Loucy (cell line): ENCODE data around the gene SEMA6B.
A peak's percentile ranks its signal among the peaks of the same experiment; 100 is the strongest.

ENCODE experiments used
- H2AFZ ChIP-seq: fragments of 200-600 bp; sonication (generic); 2 replicates; pipeline ENCODE4 v1.6.0; 2016; ENCODE audit warnings: antibody characterized with exemption, mild to moderate bottlenecking, low read length, moderate library complexity
- H3F3A ChIP-seq: fragments of 200-600 bp; 2 replicates; pipeline ENCODE4 v1.6.0; 2016; ENCODE audit warnings: antibody characterized with exemption, low read depth, mild to moderate bottlenecking
- H3K27me3 ChIP-seq: fragments of 200-600 bp; sonication (generic); 2 replicates; pipeline ENCODE4 v1.6.1; 2014; ENCODE audit warnings: low read length, mild to moderate bottlenecking; ENCODE audit not compliant: insufficient read depth, poor library complexity, severe bottlenecking
- H3K36me3 ChIP-seq: fragments of 200-600 bp; sonication (generic); 2 replicates; pipeline ENCODE4 v1.6.1; 2016; ENCODE audit warnings: low read length; ENCODE audit not compliant: insufficient read depth
- H3K4me1 ChIP-seq: fragments of 200-600 bp; sonication (generic); 2 replicates; pipeline ENCODE4 v1.5.1; 2014; ENCODE audit warnings: low read length, mild to moderate bottlenecking; ENCODE audit not compliant: insufficient read depth, poor library complexity, severe bottlenecking
- H3K4me2 ChIP-seq: fragments of 200-600 bp; sonication (generic); 2 replicates; pipeline ENCODE4 v1.6.0; 2014; ENCODE audit warnings: antibody characterized with exemption, low read length, low read depth, mild to moderate bottlenecking; ENCODE audit not compliant: poor library complexity, severe bottlenecking
- H3K4me3 ChIP-seq: fragments of 200-600 bp; sonication (generic); 2 replicates; pipeline ENCODE4 v1.5.1; 2014; ENCODE audit warnings: low read length, mild to moderate bottlenecking, mixed read lengths; ENCODE audit not compliant: poor library complexity, severe bottlenecking
- H3K79me2 ChIP-seq: fragments of 200-600 bp; sonication (generic); 2 replicates; pipeline ENCODE4 v1.6.1; 2014; ENCODE audit warnings: low read length; ENCODE audit not compliant: insufficient read depth
- H3K9ac ChIP-seq: fragments of 200-600 bp; sonication (generic); 2 replicates; pipeline ENCODE4 v1.6.0; 2014; ENCODE audit warnings: mild to moderate bottlenecking, low read depth, low read length, moderate library complexity; ENCODE audit not compliant: poor library complexity, severe bottlenecking
- H3K9me2 ChIP-seq: fragments of 200-600 bp; sonication (generic); replicated peaks from 2 replicates; pipeline ENCODE4 v1.6.1; 2016; ENCODE audit warnings: low read depth, low read length, mixed read lengths
- H3K9me3 ChIP-seq: fragments of 200-600 bp; sonication (generic); 2 replicates; pipeline ENCODE4 v1.6.1; 2014; ENCODE audit warnings: mild to moderate bottlenecking, antibody characterized with exemption, low read length, low read depth; ENCODE audit not compliant: insufficient read depth
- H4K20me1 ChIP-seq: fragments of 200-600 bp; sonication (generic); 2 replicates; pipeline ENCODE4 v1.6.0; 2014; ENCODE audit warnings: antibody characterized with exemption, low read length, mild to moderate bottlenecking; ENCODE audit not compliant: insufficient read depth, poor library complexity, severe bottlenecking
- EZH2phosphoT487 ChIP-seq: fragments of 200-600 bp; IDR thresholded peaks from 2 replicates; pipeline ENCODE4 v1.6.1; 2018; ENCODE audit warnings: antibody characterized with exemption, mild to moderate bottlenecking, moderate library complexity, borderline replicate concordance
- TF ChIP-seq, protein P1 (sequence below): fragments of 200-600 bp; sonication (generic); conservative IDR thresholded peaks from 2 replicates; pipeline ENCODE4 v1.5.1; 2014; ENCODE audit warnings: mild to moderate bottlenecking, antibody characterized with exemption, low read length

The SEMA6B gene

DNA sequence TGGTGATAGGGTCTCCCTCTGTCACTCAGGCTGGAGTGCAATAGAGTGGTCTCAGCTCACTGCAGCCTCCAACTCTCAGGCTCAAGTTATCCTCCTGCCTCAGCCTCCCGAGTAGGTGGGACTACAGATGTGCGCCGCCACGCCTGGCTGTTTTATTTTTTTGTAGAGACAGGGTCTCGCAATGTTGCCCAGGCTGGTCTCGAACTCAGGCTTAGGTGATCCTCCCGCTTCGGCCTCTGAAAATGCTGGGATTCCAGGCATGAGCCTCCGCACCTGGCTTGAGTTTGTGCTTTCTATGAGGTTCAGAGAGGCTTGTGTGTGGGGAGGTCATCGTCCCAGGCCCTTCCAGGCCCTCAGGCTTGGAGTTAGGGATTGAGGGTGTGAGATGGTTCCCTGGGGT lies 40.6 kb upstream of the SEMA6B start:
- no peaks in the 10 kb centered on the region for H3K27me3 ChIP-seq
- H3K4me3 ChIP-seq, result no peak overlapping the region
- H4K20me1 ChIP-seq, result no peaks in the 10 kb centered on the region
- H3K9me3 ChIP-seq, result no peaks in the 10 kb centered on the region
- no peak overlapping the region for H3K9ac ChIP-seq
- H3K4me1 ChIP-seq, result no peaks in the 10 kb centered on the region
- H3K36me3 ChIP-seq, result no peaks in the 10 kb centered on the region
- H3F3A ChIP-seq, result no peaks in the 10 kb centered on the region
- no peak overlapping the region for H3K4me2 ChIP-seq
- TF ChIP-seq, protein P1, sequence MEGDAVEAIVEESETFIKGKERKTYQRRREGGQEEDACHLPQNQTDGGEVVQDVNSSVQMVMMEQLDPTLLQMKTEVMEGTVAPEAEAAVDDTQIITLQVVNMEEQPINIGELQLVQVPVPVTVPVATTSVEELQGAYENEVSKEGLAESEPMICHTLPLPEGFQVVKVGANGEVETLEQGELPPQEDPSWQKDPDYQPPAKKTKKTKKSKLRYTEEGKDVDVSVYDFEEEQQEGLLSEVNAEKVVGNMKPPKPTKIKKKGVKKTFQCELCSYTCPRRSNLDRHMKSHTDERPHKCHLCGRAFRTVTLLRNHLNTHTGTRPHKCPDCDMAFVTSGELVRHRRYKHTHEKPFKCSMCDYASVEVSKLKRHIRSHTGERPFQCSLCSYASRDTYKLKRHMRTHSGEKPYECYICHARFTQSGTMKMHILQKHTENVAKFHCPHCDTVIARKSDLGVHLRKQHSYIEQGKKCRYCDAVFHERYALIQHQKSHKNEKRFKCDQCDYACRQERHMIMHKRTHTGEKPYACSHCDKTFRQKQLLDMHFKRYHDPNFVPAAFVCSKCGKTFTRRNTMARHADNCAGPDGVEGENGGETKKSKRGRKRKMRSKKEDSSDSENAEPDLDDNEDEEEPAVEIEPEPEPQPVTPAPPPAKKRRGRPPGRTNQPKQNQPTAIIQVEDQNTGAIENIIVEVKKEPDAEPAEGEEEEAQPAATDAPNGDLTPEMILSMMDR, result no peak
- no peak for TF ChIP-seq EZH2phosphoT487
- H2AFZ ChIP-seq, result no peak overlapping the region
- H3K79me2 ChIP-seq, result no peaks in the 10 kb centered on the region
- H3K9me2 ChIP-seq, result no peaks in the 10 kb centered on the region

DNA sequence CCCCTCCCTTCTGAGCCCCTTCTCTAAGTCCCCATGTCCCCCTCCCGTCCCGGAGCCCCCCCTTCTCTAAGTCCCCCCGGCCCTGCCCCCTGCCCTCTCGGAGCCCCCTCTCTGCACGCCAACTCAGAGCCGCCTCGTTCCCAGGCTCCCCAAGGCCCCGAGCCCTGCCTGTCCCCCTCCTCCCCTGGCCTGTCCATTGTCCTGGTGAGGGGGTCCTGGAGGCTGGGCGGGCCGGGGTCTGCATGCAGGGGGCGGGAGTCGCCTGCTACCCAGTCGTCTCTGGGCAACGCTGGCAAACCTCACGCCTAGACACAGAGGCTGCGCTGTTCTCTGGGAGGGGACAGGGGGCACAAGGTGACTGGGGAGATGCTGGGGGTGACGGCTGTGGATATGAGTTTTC lies 39.2 kb upstream of the SEMA6B start:
- H3K4me2 ChIP-seq, result peak overlapping the region; percentile 74
- 0 out of 2 replicates have a peak overlapping the region, but pooled peaks have one; percentile 68 for H2AFZ ChIP-seq
- H3K9ac ChIP-seq, result peak overlapping the region; percentile 47

DNA sequence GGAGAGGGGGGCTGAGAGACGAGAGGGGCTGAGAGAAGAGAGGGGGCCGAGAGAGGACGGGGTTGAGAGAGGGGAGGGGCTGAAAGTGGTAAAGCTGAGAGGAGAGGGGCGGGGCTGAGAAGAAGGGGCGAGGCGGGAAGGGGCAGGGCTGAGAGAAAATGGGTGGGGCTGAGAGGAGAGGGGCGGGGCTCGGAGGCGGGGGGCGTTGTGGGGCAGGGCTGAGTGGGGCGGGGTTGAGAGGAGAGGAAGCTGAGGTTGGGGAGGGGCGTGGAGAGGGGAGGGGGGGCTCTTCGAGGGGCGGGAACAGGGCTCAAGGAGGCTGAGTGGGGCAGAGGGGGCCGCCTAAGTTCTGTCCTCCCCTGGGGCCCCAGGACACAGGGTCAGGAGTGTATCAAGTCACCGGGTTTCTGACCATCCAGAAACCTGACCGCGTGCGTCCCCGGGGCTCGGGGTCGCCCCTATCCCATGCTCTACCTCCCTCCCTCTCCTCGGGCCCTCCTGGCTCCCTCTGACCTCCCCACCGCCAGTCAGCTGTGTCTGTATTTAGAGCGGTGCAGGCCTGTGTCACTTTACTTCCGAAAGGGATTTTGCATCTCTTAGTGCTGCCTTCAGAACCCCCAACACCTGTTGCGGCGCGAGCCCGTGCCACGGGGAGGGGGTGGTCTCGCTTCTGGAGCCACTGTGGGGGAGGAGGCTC lies 38.6 kb upstream of the SEMA6B start:
- peak overlapping the region; percentile 68; the same call in 1 of the 2 replicates for H2AFZ ChIP-seq
- H3K27me3 ChIP-seq, result no peaks in the 10 kb centered on the region
- peak overlapping the region; percentile 47 for H3K9ac ChIP-seq
- H3K9me2 ChIP-seq, result no peaks in the 10 kb centered on the region
- H3K9me3 ChIP-seq, result no peaks in the 10 kb centered on the region
- no peaks in the 10 kb centered on the region for H3K4me1 ChIP-seq
- no peaks in the 10 kb centered on the region for H3F3A ChIP-seq
- no peaks in the 10 kb centered on the region for H3K36me3 ChIP-seq
- no peaks in the 10 kb centered on the region for H3K79me2 ChIP-seq
- peak overlapping the region; percentile 63 for H3K4me3 ChIP-seq
- H4K20me1 ChIP-seq, result no peaks in the 10 kb centered on the region
- no peak for TF ChIP-seq EZH2phosphoT487
- TF ChIP-seq, protein P1, result no peak
- H3K4me2 ChIP-seq, result peak overlapping the region; percentile 74

More for the DNA sequence above, 39.2 kb upstream of the SEMA6B start:
- H3K4me1 ChIP-seq, result no peaks in the 10 kb centered on the region
- H3K9me2 ChIP-seq, result no peaks in the 10 kb centered on the region
- H3K27me3 ChIP-seq, result no peaks in the 10 kb centered on the region
- H3K4me3 ChIP-seq, result peak overlapping the region; percentile 63
- H4K20me1 ChIP-seq, result no peaks in the 10 kb centered on the region
- no peaks in the 10 kb centered on the region for H3F3A ChIP-seq
- H3K36me3 ChIP-seq, result no peaks in the 10 kb centered on the region
- no peaks in the 10 kb centered on the region for H3K9me3 ChIP-seq
- no peaks in the 10 kb centered on the region for H3K79me2 ChIP-seq
- TF ChIP-seq, protein P1, result no peak
- TF ChIP-seq EZH2phosphoT487, result no peak
